Left cardiac atrium (tissue), 4 donors: ENCODE results near the gene NXT1. TPM values are rescaled to one million over a fixed set of nuclear protein-coding genes. Genes with fewer than 3 reads are reported as not detected.
A peak's percentile ranks its signal among the peaks of the same experiment; 100 is the strongest.
"Not testable (repeated sequence)": the region's sequence is repeated elsewhere in the genome, so short reads cannot be mapped to it uniquely, and the experiment has no call there.

Experiments
- ATAC-seq, 2 donors: fragments of 200-7000 bp; cut with Tn5 transposase; one replicate each; pipeline ENCODE4 v1.9.1; 2020; ENCODE audit warnings: mild to moderate bottlenecking in 2 of 2, moderate library complexity in 2 of 2
- DNase-seq: peaks from one replicate; pipeline ENCODE4 v3.0.0-alpha.2; 2020
- intact Hi-C, 2 donors: fragments of 100-400 bp; cut with DNase I; formaldehyde crosslinking; loops; one replicate each; pipeline versions ENCODE4 v1.14.1 to v1.15.1; 2022 to 2023
- total RNA-seq, 2 donors: library from RNA; stranded (reverse); fragmentation: NEBNext Ultra II Directional; extraction: Animal tissue kit (Norgen Biotek cat#: 25700); gene quantifications; one replicate each; pipeline ENCODE4 v1.2.1, GENCODE V29; 2021
- donor health status: DM: no; HTN: yes; CAD: no.
- donor health status: DM: no; HTN: yes; CAD: no; lungs with severe emphysema.
- donor health status: DM: yes; HTN: yes; CAD: no.
- donor health status: Dilated cardiomyopathy.

Gene NXT1
- total RNA-seq, 2 donors from 2014 or later: 9.3 to 14.1 TPM

DNA sequence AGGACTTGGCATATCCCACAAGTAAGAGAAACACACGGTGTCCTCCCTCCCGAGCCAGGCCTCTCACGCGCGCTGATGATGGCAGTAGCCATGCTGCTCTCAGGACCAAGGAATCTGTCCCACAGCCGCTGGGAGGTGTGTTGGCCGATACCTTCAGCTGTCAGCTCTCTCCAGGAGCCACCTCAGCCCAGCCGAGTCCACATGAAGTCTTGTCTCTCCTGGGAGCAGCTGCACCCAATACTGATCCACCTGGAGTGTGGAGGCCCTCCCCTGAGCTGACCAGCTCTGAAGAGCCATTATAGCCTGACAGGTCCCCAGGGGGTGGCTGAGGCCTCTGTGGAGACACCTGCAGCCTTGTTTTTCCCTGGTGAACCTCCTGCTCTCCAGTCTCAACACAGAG lies 23.8 kb upstream of the NXT1 start:
- intact Hi-C loops: no loop called here
- DNase-seq: no peak
- no peak for ATAC-seq

- DNase-seq: no peak
- no peak for ATAC-seq
- intact Hi-C loops: no loop called here
Measured at GRCh38 chr20:23327617-23328333, 22.8 kb upstream of the NXT1 start.

DNA sequence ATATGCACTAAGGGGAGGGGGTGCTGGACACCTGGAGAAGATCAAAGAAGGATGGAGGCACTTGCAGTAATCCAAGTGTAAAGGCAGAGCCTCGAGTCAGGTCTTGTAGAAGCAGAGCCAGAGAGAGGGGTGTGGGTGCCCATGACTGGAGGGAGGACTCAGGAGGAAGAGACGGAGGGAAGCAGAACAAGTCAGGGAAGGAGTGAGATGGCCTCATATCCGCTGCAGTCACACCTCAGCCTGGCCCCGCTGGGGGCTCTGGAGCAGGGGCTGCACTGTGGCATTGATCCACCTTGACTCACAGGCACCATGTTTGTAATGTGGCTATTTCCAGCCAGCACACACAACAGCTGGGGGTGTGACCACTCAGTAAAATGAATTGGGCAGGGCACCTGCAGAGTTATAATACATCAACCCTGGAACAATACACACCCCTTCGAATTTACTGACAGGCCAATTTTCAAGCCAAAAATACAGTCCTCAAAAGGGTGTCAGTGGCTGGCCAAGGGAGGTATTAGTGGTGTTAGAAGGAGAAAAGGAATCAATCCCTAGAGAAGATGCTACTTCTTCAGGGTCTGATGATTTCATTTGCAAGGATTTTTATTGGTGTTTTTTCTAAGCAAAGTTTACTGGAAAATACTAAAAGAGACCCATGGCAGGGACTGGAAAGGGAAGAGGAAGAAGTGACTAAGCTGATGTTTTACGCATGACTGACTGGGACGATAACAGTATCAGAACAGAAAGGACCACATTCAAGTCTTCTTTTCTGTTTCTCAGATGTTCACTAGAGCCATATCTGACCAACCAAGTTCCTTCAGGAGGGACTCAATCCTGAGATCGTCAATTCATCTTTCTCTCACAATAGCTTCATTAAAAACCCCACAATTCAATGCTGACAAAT lies 18.9 kb upstream of the NXT1 start:
- ATAC-seq (peak in 1 of 2 donors; percentile 30), DNase-seq (no peak)
- intact Hi-C loops: loop anchor here in 1 of 2 donors (10.0 kb wide), 1 partner anchor 77 kb away; no protein-coding TSS in a partner anchor

GRCh38 chr20:23332467-23332866 lies 18.1 kb upstream of the NXT1 start:
- intact Hi-C loops: loop anchor here in 1 of 2 donors (10.0 kb wide), 1 partner anchor 78 kb away; no protein-coding TSS in a partner anchor
- ATAC-seq (no peak), DNase-seq (no peak)

DNA sequence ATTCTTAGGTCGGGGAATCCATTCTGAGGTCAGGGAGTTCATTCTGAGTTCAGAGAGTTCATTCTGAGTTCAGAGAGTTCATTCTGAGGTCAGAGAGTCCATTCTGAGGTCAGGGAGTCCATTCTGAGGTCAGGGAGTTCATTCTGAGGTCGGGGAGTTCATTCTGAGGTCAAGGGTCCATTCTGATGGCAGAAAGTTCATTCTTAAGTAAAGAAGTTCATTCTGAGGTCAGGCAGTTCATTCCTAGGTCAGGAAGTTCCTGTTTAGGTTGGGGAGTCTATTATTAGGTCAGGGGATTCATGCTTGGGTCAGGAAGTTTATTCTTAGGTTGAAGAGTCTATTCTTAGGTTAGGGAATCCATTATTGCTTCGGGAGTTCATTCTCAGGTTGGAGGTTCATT lies 16.5 kb upstream of the NXT1 start:
- intact Hi-C loops: loop anchor here in 1 of 2 donors (10.0 kb wide), 1 partner anchor 79 kb away; no protein-coding TSS in a partner anchor
- no peak for DNase-seq
- ATAC-seq: no peak

DNA sequence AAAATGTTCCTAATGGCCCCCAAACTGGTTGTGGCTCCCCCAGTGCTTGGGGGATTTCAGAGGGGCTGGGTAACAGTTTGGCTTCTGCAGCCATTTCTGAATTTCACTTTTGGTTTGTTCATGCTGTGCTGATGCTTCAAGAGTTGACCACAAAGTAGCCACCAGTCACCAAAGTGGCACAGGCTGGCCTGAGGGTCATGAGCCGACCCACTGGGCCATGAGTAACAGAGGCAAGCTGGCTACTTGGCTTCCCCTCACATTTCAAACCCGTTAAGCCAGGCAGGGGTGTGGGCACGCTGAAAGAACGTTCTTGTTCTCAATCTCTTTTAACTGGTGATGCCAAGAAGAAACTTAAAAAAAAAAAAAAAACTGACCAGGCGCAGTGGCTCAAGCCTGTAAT lies 15.1 kb upstream of the NXT1 start:
- no peak for ATAC-seq
- intact Hi-C loops: loop anchor here in 1 of 2 donors (10.0 kb wide), 1 partner anchor 81 kb away; no protein-coding TSS in a partner anchor
- DNase-seq: no peak

- DNase-seq (no peak), ATAC-seq (no peak)
- intact Hi-C loops: loop anchor here in 1 of 2 donors (10.0 kb wide), 1 partner anchor 82 kb away; no protein-coding TSS in a partner anchor
Measured at GRCh38 chr20:23336476-23336875, 14.1 kb upstream of the NXT1 start.

DNA sequence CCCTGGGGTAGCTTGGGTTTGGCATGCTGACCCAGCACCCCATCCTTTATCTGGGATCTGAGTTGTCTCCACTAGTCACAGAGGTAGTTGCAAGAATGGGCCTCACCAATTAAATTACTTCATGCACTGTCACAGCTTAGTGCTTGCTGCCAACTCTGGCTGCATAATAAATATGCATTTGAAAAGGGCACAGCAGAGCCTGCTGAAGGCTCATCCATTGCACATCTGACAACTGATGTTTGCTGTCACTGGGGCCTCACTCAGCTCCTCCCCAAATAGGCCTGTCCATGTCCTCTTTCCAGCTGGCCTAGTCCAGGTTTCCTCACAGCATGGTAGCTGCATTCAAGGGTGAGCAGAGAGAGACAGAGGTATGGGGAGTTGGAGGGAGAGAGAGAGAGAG lies 13.3 kb upstream of the NXT1 start:
- intact Hi-C loops: loop anchor here in 1 of 2 donors (10.0 kb wide), 1 partner anchor 83 kb away; no protein-coding TSS in a partner anchor
- no peak for DNase-seq
- no peak for ATAC-seq

DNA sequence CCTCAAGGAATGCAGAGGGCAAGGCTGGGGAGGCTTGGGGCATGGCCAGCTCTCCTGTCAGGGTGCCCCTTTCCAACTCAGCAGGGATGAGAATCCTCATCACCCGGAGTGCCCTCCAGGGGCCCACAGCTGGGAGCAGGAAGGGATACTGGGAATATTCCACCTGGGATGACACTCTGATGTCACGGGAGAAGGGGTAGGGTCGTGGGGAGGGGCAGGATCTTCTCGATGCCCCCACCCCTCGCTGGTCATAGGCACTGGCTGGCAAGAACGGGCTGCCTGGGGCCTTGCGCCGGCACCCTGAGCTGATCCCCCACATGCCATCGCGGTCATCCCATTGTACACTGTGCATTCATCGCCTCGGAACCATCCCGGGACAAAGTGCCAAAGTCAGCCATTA lies 10.6 kb upstream of the NXT1 start:
- DNase-seq: no peak
- intact Hi-C loops: loop anchor here (2.0 to 10.0 kb wide), 6 partner anchors 73 to 1003 kb away; no protein-coding TSS in a partner anchor
- ATAC-seq: no peak

DNA sequence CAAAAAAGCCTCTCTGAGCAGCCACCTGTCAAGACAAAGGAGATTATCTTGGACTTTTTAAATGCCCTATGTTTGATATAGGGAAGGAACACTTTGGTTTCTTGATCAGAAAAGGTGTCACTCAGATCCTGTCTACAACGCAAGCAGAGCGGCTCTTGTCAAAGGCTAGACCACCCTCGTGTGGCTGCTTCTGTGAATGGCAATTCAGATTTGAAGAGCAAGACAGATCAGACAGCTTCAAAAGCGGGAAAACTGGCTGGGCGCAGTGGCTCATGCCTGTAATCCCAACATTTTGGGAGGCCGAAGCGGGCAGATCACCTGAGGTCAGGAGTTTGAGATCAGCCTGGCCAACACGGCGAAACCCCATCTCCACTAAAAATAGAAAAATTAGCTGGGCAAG lies 10.1 kb upstream of the NXT1 start:
- DNase-seq: peak; percentile 77
- peak; percentile 81 for ATAC-seq
- intact Hi-C loops: loop anchor here (5.0 to 10.0 kb wide), 4 partner anchors 73 to 1003 kb away; no protein-coding TSS in a partner anchor

DNA sequence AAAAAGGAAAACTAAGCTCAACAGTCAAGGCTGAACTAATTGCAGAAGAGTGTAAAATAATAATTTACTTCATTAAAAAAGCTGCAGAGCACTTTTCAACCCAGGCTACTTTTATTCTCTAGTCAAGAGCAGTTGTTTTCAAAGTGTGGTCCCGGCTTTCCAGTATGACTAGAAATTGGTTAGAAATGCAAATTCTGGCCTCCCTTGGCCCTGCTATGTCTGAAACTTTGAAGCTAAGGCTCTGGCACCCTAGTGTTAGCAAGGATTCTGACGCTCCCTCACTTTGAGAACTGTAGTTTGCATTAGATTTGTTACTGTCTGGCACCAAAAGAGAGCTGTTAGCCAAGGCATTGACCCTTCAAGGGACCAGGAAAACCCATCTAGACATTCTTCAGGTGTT lies 9.5 kb upstream of the NXT1 start:
- ATAC-seq (no peak), DNase-seq (no peak)
- intact Hi-C loops: loop anchor here (5.0 to 10.0 kb wide), 4 partner anchors 74 to 1004 kb away; no protein-coding TSS in a partner anchor

DNA sequence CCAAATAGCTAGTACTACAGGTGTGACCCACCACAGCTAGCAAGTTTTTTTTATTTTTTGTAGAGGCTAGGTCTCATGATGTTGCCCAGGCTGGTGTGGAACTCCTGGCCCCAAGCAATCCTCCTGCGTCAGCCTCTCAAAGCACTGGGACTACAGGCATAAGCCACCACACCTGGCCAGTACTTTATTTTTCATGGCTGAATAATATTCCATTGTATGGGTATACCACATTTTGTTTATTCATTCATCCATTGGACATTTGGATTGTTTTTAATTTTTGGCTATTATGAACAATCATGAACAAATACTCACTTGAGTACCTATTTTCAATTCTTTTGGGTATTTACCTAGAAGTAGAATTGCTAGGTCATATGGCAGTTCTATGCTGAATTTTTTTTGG lies 7.0 kb upstream of the NXT1 start:
- intact Hi-C loops: loop anchor here (5.0 to 10.0 kb wide), 4 partner anchors 76 to 1006 kb away; no protein-coding TSS in a partner anchor
- ATAC-seq: no peak
- DNase-seq: no peak

DNA sequence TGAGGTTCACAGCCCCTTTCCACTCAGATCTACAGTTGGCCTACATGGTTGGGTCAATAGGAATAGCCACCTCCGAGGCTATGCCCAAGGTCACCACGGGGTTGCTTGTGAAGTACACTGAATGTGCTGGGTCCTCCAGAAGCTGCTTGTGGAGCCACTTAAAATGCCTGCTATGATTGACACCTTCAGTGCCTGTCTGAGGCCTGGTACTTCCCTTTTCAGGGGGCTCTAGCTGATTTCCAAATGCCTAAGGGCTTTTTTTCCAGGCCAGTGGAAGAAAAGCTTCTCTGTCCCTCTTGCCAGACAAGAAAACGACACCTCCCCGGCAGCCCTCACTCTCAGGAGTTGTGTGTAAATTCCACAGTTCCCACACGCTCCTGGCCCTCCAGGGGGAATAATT lies 6.3 kb upstream of the NXT1 start:
- intact Hi-C loops: loop anchor here (5.0 to 10.0 kb wide), 4 partner anchors 77 to 1007 kb away; no protein-coding TSS in a partner anchor
- DNase-seq (no peak), ATAC-seq (no peak)

GRCh38 chr20:23346002-23346401 lies 4.6 kb upstream of the NXT1 start:
- ATAC-seq (no peak), DNase-seq (no peak)
- intact Hi-C loops: loop anchor here in 1 of 2 donors (10.0 kb wide), 1 partner anchor 291 kb away; no protein-coding TSS in a partner anchor

- ATAC-seq (no peak), DNase-seq (no peak)
- intact Hi-C loops: loop anchor here in 1 of 2 donors (2.0 to 10.0 kb wide), 2 partner anchors 97 to 293 kb away; no protein-coding TSS in a partner anchor
Measured at GRCh38 chr20:23347791-23348190, 2.8 kb upstream of the NXT1 start.

GRCh38 chr20:23348510-23348909 lies 2.1 kb upstream of the NXT1 start:
- intact Hi-C loops: loop anchor here in 1 of 2 donors (2.0 to 10.0 kb wide), 2 partner anchors 96 to 294 kb away; no protein-coding TSS in a partner anchor
- not testable (repeated sequence) for DNase-seq

GRCh38 chr20:23349338-23350195 lies 1.0 kb upstream of the NXT1 start:
- intact Hi-C loops: loop anchor here in 1 of 2 donors (2.0 to 10.0 kb wide), 2 partner anchors 95 to 295 kb away; no protein-coding TSS in a partner anchor
- peak; percentile 84 for DNase-seq
- peak; percentile 79 to 85 for ATAC-seq

More at GRCh38 chr20:23348510-23348909, 2.1 kb upstream of the NXT1 start:
- ATAC-seq: not testable (repeated sequence)
